DND-41 (cell line): ENCODE data around the gene VPS52.

Source experiments
- ATAC-seq: fragments of 200-7000 bp; cut with Tn5 transposase; 3 replicates; pipeline ENCODE4 v1.9.1; 2021; ENCODE audit warnings: low read depth; ENCODE audit not compliant: insufficient read depth
- DNase-seq: peaks from one replicate; pipeline ENCODE4 v3.0.0-alpha.2; 2020
- H2AFZ ChIP-seq: 2 replicates; pipeline ENCODE4 v1.6.0; 2012; ENCODE audit warnings: low read depth, low read length
- H3K27ac ChIP-seq: 2 replicates; pipeline ENCODE4 v1.5.1; 2012; ENCODE audit warnings: low read length, inconsistent platforms
- H3K27me3 ChIP-seq: fragments of 200-600 bp; sonication (generic); 2 replicates; pipeline ENCODE4 v1.6.0; 2012; ENCODE audit warnings: low read length, mild to moderate bottlenecking, inconsistent platforms; ENCODE audit not compliant: insufficient read depth, poor library complexity
- H3K36me3 ChIP-seq: 2 replicates; pipeline ENCODE4 v1.5.1; 2012; ENCODE audit warnings: low read length, inconsistent platforms; ENCODE audit not compliant: insufficient read depth
- H3K4me1 ChIP-seq: 2 replicates; pipeline ENCODE4 v1.5.1; 2012; ENCODE audit warnings: mild to moderate bottlenecking, low read length; ENCODE audit not compliant: insufficient read depth
- H3K4me2 ChIP-seq: 2 replicates; pipeline ENCODE4 v1.6.0; 2012; ENCODE audit warnings: mild to moderate bottlenecking, moderate library complexity, low read length, inconsistent platforms; ENCODE audit not compliant: insufficient read depth
- H3K4me3 ChIP-seq, 2 experiments: fragments of 200-600 bp in 1 of 2; shearing (Covaris generic) in 1 of 2; 2 replicates each; pipeline ENCODE4 v1.5.1; 2012 to 2016; ENCODE audit warnings: inconsistent platforms in 2 of 2, low read length in 2 of 2, mild to moderate bottlenecking in 2 of 2, low read depth in 1 of 2, moderate library complexity in 1 of 2
- H3K79me2 ChIP-seq: 2 replicates; pipeline ENCODE4 v1.6.0; 2012; ENCODE audit warnings: low read length, inconsistent platforms; ENCODE audit not compliant: insufficient read depth
- H3K9ac ChIP-seq: 2 replicates; pipeline ENCODE4 v1.6.0; 2012; ENCODE audit warnings: low read depth, mild to moderate bottlenecking, inconsistent platforms, low read length, moderate library complexity
- H3K9me3 ChIP-seq: 2 replicates; pipeline ENCODE4 v1.5.1; 2012; ENCODE audit warnings: low read length, moderate library complexity, mild to moderate bottlenecking, inconsistent platforms; ENCODE audit not compliant: insufficient read depth, severe bottlenecking
- H4K20me1 ChIP-seq: 2 replicates; pipeline ENCODE4 v1.6.0; 2012; ENCODE audit warnings: low read length; ENCODE audit not compliant: insufficient read depth
- CTCF ChIP-seq: IDR thresholded peaks from 2 replicates; pipeline ENCODE4 v1.5.1; 2012; ENCODE audit warnings: borderline replicate concordance, low read length, moderate library complexity, mild to moderate bottlenecking; ENCODE audit not compliant: poor library complexity, severe bottlenecking; ENCODE audit errors: extremely low read depth
- EZH2 ChIP-seq: IDR thresholded peaks from 3 replicates; pipeline ENCODE4 v1.6.1; 2012; ENCODE audit warnings: borderline replicate concordance, low read depth, mild to moderate bottlenecking, moderate library complexity, low read length, inconsistent platforms; ENCODE audit not compliant: severe bottlenecking

VPS52 gene

GRCh38 chr6:33249732-33250630, 21.7 kb downstream of the VPS52 start:
- peak overlapping the region; percentile 88 for H3K4me2 ChIP-seq
- H3K4me3 ChIP-seq = peak overlapping the region; percentile 45 to 63
- H3K9me3 ChIP-seq = no peaks in the 10 kb centered on the region
- DNase-seq (no peak), ATAC-seq (no peak; the same call in 1 of the 3 replicates)
- peaks cover 39% of the 10 kb centered on the region for H3K4me1 ChIP-seq
- peak overlapping the region; percentile 85 for H3K27ac ChIP-seq
- peaks cover 18% of the 10 kb centered on the region for H3K36me3 ChIP-seq
- H3K27me3 ChIP-seq = no peaks in the 10 kb centered on the region
- peak overlapping the region; percentile 81 for H2AFZ ChIP-seq
- H3K79me2 ChIP-seq = peaks cover 14% of the 10 kb centered on the region
- no peak for TF ChIP-seq EZH2
- TF ChIP-seq CTCF = no peak
- no peaks in the 10 kb centered on the region for H4K20me1 ChIP-seq
- peak overlapping the region; percentile 72 for H3K9ac ChIP-seq

GRCh38 chr6:33248932-33249731, 22.5 kb downstream of the VPS52 start:
- DNase-seq (peak; percentile 98), ATAC-seq (peak; percentile 91)
- Histone ChIP-seq H3K9me3 (no peaks in the 10 kb centered on the region), H3K27me3 (no peaks in the 10 kb centered on the region), H3K4me1 (peaks cover 39% of the 10 kb centered on the region), H2AFZ (peak overlapping the region; percentile 85), H3K27ac (peak overlapping the region; percentile 85), H3K36me3 (peaks cover 18% of the 10 kb centered on the region), H4K20me1 (no peaks in the 10 kb centered on the region), H3K9ac (peak overlapping the region; percentile 72), H3K4me3 (peak overlapping the region; percentile 45 to 63), H3K4me2 (peak overlapping the region; percentile 88), H3K79me2 (peaks cover 14% of the 10 kb centered on the region)
- TF ChIP-seq EZH2 = no peak
- TF ChIP-seq CTCF = peak; percentile 29

- ATAC-seq (peak; percentile 15), DNase-seq (no peak)
- H3K27ac ChIP-seq = peak overlapping the region; percentile 80
- H3K27me3 ChIP-seq = no peaks in the 10 kb centered on the region
- no peaks in the 10 kb centered on the region for H3K9me3 ChIP-seq
- H3K36me3 ChIP-seq = peaks cover 18% of the 10 kb centered on the region
- H3K4me1 ChIP-seq = peaks cover 39% of the 10 kb centered on the region
- peak overlapping the region; percentile 85 for H2AFZ ChIP-seq
- TF ChIP-seq CTCF (no peak), EZH2 (no peak)
- H3K79me2 ChIP-seq = peaks cover 14% of the 10 kb centered on the region
- no peaks in the 10 kb centered on the region for H4K20me1 ChIP-seq
- peak overlapping the region; percentile 19 to 63; a peak in 3 of 4 replicates for H3K4me3 ChIP-seq
- H3K9ac ChIP-seq = peak overlapping the region; percentile 67
- H3K4me2 ChIP-seq = peak overlapping the region; percentile 88
These were observed 23.1 kb downstream of the VPS52 start for GRCh38 chr6:33248643-33248931.
